ENCODE data around the gene LRRC9. TPM values are rescaled to one million over a fixed set of nuclear protein-coding genes. Genes with fewer than 3 reads are reported as not detected.
"Not testable (repeated sequence)": the region's sequence is repeated elsewhere in the genome, so short reads cannot be mapped to it uniquely, and the experiment has no call there.

The LRRC9 gene
- total RNA-seq, 1 experiment from 2014 or later = not detected

DNA sequence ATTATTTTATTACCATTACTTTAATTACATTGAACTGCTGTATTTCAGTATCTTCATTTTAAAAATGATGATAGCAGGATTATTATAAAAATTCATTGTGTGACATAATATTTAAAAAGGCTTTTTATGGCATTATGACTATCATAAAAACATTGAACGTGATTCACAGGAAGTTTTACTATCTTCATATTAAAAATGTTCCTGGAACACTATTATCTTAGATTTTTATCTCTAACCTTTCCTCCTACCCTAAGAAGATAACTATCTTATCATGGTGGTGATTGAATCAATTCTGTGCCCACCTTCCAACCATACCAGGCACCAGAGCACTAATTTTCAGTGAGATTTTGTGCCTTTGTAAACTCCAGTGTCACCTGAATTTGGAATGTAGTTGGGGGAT lies 16.2 kb downstream of the LRRC9 start:
- ChIA-PET POLR2A (ENCODE audit: unreplicated experiment) (no interaction called here), CTCF (no interaction called here)
- no peak for ATAC-seq
- Histone ChIP-seq H3K9me2 (replicated peaks; ENCODE audit: low read length) (no peaks in the 10 kb centered on the region), H3K9ac (ENCODE audit: low read length) (no peak overlapping the region), H3K79me2 (ENCODE audit: low read length) (no peaks in the 10 kb centered on the region), H3K36me3 (ENCODE audit: low read depth, low read length) (no peaks in the 10 kb centered on the region), H3K9me3 (ENCODE audit: low read length) (no peaks in the 10 kb centered on the region), H3F3A (ENCODE audit: low read length, unreplicated experiment) (no peaks in the 10 kb centered on the region), H3K4me2 (ENCODE audit: low read length) (no peak overlapping the region), H3K4me1 (ENCODE audit: insufficient read depth, low read length) (no peaks in the 10 kb centered on the region), H4K20me1 (ENCODE audit: low read length) (no peaks in the 10 kb centered on the region), H2AFZ (ENCODE audit: low read length) (no peak overlapping the region), H3K4me3 (ENCODE audit: low read length) (no peak overlapping the region), H3K27me3 (ENCODE audit: low read length) (peaks cover 53% of the 10 kb centered on the region), H3K27ac (ENCODE audit: low read length) (no peak overlapping the region)
- no peak for TF ChIP-seq EZH2 (IDR thresholded peaks at IDR 0.05; ENCODE audit: low read length, unreplicated experiment)
- TF ChIP-seq CTCF (conservative IDR thresholded peaks at IDR 0.05; ENCODE audit: low read depth, low read length) = no peak
- TF ChIP-seq EZH2phosphoT487 (IDR thresholded peaks at IDR 0.05; ENCODE audit: borderline replicate concordance, low read length) = no peak
- intact Hi-C loops (cut with micrococcal nuclease) = no loop called here
- no TSS peak for BruUV-seq (replicated peaks)
- DNase-seq = no peak

- H3K27ac ChIP-seq (ENCODE audit: low read length) = no peak overlapping the region
- BruUV-seq (replicated peaks) = no TSS peak
- no peak overlapping the region for H3K9ac ChIP-seq (ENCODE audit: low read length)
- no peaks in the 10 kb centered on the region for H3K9me3 ChIP-seq (ENCODE audit: low read length)
- ATAC-seq (no peak), DNase-seq (no peak)
- no peak overlapping the region for H2AFZ ChIP-seq (ENCODE audit: low read length)
- no peak for TF ChIP-seq EZH2 (IDR thresholded peaks at IDR 0.05; ENCODE audit: low read length, unreplicated experiment)
- no peak for TF ChIP-seq CTCF (conservative IDR thresholded peaks at IDR 0.05; ENCODE audit: low read depth, low read length)
- no peak for TF ChIP-seq EZH2phosphoT487 (IDR thresholded peaks at IDR 0.05; ENCODE audit: borderline replicate concordance, low read length)
- intact Hi-C loops (cut with micrococcal nuclease) = no loop called here
- no peaks in the 10 kb centered on the region for H3K4me1 ChIP-seq (ENCODE audit: insufficient read depth, low read length)
- POLR2A ChIA-PET (ENCODE audit: unreplicated experiment) = no interaction called here
- no peak overlapping the region for H3K4me3 ChIP-seq (ENCODE audit: low read length)
- peaks cover 37% of the 10 kb centered on the region for H3K27me3 ChIP-seq (ENCODE audit: low read length)
- no peaks in the 10 kb centered on the region for H3K9me2 ChIP-seq (replicated peaks; ENCODE audit: low read length)
- H3K36me3 ChIP-seq (ENCODE audit: low read depth, low read length) = no peaks in the 10 kb centered on the region
- H3K4me2 ChIP-seq (ENCODE audit: low read length) = no peak overlapping the region
- H3F3A ChIP-seq (ENCODE audit: low read length, unreplicated experiment) = no peaks in the 10 kb centered on the region
- H4K20me1 ChIP-seq (ENCODE audit: low read length) = no peaks in the 10 kb centered on the region
- CTCF ChIA-PET = no interaction called here
- H3K79me2 ChIP-seq (ENCODE audit: low read length) = no peaks in the 10 kb centered on the region
These were observed 19.9 kb downstream of the LRRC9 start for GRCh38 chr14:59939828-59940227.

DNA sequence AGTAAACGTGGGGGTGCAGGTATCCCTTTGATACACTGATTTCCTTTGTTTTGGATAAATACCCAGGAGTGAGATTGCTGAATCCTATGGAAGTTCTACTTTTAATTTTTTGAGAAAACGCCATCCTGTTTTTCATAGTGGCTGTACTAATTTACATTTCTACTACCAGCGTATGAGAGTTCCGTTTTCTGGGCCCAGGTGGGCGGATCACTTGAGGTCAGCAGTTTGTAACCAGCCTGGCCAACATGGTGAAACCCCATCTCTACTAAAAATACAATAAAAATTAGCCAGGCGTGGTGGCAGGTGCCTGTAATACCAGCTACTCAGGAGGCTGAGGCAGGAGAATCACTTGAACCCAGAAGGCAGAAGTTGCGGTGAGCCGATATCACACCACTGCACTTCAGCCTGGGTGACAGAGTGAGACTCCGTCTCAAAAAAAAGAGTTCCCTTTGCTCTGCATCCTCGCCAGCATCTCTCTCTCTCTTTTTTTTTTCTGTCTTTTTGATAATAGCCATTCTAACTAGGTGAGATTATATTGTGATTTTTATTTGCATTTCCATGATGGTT lies 22.4 kb downstream of the LRRC9 start:
- H3K4me1 ChIP-seq (ENCODE audit: insufficient read depth, low read length); H4K20me1 ChIP-seq (ENCODE audit: low read length); H3F3A ChIP-seq (ENCODE audit: low read length, unreplicated experiment); H3K27ac ChIP-seq (ENCODE audit: low read length); BruUV-seq (replicated peaks); ATAC-seq; H3K9me2 ChIP-seq (replicated peaks; ENCODE audit: low read length); POLR2A ChIA-PET (ENCODE audit: unreplicated experiment); H3K9me3 ChIP-seq (ENCODE audit: low read length); H3K4me2 ChIP-seq (ENCODE audit: low read length); H3K79me2 ChIP-seq (ENCODE audit: low read length); DNase-seq; H3K9ac ChIP-seq (ENCODE audit: low read length); H2AFZ ChIP-seq (ENCODE audit: low read length); H3K36me3 ChIP-seq (ENCODE audit: low read depth, low read length); intact Hi-C loops (cut with micrococcal nuclease); CTCF ChIA-PET; H3K4me3 ChIP-seq (ENCODE audit: low read length): not testable (repeated sequence)
- H3K27me3 ChIP-seq (ENCODE audit: low read length) = peaks cover 24% of the 10 kb centered on the region

All from PC-3 (cell line).